Stimulated activated CD4-positive, alpha-beta T cell treated with anti-CD3 and anti-CD28 coated beads, Interleukin-15, amount 100 ng/mL, for 48 hours (primary cell): Measurements from ENCODE around the gene PCDHGA3.
"Not testable (repeated sequence)": the region's sequence is repeated elsewhere in the genome, so short reads cannot be mapped to it uniquely, and the experiment has no call there.

Experiments
- DNase-seq, 2 donors: peaks; one replicate each; pipeline ENCODE4 v3.0.0-alpha.2; 2020; ENCODE audit warnings: low read depth in 2 of 2

The PCDHGA3 gene

GRCh38 chr5:141343242-141343952 lies at the start of gene PCDHGA3:
PCDHGA3 (plus strand) TSS chr5:141343829; CDS start chr5:141344034, 205 bp downstream.
- DNase-seq: no peak

DNA sequence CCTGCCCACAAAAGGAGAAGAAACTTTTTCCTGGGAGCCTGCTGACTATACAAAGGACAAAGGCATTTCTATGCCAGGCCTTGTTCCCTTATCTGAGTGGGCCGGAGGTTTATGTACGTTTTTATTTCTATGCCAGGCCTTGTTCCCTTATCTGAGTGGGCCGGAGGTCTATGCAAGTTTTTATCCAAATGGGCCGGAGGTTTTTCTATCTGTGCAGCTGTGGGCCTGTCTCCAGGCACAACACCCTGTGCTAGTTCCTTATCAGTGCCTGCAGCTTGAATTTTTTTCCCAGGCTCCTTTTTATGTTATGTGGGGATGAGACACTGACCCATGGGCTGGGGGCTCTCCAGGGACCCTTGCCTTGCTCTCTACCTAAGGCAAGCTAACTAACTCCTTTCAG lies 45.3 kb upstream of the PCDHGA3 start:
- DNase-seq: no peak

- no peak for DNase-seq
Measured at GRCh38 chr5:141303756-141304155, 39.9 kb upstream of the PCDHGA3 start, which contains the start of gene SLC25A2. SLC25A2 (minus strand) TSS chr5:141304049; CDS start chr5:141303865, 184 bp downstream.

- no peak for DNase-seq
Measured at GRCh38 chr5:141306630-141307029, 37.0 kb upstream of the PCDHGA3 start.

DNA sequence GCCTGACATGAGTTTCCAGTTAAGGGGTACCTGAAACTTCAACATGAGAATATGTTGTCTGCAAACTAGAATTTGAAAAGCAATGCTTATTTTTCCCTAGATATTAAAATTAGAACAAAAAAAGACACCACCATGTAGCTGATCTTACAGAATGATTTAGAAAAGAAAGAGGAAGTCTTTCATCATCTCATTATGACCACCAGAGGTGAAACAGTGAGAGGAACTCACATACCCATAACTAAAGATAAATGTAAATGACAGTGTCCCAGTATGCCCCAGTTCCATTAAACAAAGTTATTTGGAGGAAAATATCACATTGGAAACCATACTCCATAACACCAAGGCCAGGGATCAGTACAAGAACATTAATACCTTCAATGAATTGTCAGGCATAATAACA lies 29.9 kb upstream of the PCDHGA3 start:
- DNase-seq: no peak

- DNase-seq: not testable (repeated sequence)
Measured at GRCh38 chr5:141316963-141317362, 26.7 kb upstream of the PCDHGA3 start.

DNA sequence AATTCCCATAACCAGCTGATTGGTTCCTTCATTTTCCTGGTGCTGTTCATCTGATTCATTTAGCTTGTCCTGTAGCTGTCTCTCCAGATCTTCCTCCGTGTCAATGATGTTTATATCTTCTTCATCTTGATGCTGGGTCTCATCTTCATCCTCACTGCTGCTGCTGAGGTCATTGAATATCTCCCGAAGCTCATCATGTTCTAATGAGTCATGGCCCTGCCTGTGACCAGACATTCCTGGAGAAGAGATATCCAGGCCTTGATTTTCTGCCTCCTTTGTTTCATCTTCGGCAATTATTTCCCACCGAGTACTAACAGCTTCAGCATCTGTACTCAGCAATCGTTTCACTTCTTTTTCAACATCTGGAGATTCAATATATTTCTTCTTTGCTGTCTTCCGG lies 24.4 kb upstream of the PCDHGA3 start:
- no peak for DNase-seq

DNA sequence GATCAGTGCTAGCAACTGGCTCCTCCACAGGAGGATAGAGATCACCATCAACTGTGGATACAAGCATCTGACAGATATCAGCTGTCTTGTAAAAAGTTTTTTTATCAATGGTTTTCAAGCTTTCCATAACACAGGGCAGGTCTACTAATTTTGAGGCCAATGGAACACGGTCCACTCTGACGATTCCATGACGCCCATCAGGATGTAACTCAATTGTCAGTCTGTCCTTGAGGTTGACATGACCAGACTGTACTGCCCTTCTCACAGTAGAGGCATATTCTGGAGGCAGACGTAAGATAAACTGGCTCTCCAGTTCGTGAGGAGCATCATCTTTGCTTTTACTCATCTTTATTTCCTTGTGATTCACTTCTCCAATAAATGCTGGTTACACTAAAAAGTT lies 23.9 kb upstream of the PCDHGA3 start:
- no peak for DNase-seq

- DNase-seq: peak; percentile 83 to 88
Measured at GRCh38 chr5:141320225-141321169, 23.1 kb upstream of the PCDHGA3 start, which contains the start of gene TAF7. TAF7 (minus strand) TSS chr5:141320784; CDS start chr5:141320044, 740 bp downstream.

DNA sequence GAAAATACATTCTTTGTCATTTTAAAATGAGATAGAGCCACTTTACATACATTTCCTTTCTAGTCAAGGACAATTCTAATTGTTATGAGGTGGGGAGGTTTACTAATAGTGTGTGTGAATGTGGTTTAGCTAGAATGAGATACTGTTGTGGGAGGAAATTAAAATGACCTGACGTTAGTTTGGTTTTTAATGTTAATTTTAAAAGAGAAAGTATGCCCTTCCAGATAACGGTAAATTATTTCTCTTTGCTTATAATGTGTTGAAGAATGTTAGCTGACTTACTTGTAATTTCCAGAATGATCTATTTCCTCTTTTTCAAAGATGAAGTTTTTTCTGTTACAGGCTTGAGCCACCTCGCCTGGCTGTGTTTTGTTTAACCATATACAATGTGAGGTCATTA lies 21.4 kb upstream of the PCDHGA3 start:
- DNase-seq: no peak

DNA sequence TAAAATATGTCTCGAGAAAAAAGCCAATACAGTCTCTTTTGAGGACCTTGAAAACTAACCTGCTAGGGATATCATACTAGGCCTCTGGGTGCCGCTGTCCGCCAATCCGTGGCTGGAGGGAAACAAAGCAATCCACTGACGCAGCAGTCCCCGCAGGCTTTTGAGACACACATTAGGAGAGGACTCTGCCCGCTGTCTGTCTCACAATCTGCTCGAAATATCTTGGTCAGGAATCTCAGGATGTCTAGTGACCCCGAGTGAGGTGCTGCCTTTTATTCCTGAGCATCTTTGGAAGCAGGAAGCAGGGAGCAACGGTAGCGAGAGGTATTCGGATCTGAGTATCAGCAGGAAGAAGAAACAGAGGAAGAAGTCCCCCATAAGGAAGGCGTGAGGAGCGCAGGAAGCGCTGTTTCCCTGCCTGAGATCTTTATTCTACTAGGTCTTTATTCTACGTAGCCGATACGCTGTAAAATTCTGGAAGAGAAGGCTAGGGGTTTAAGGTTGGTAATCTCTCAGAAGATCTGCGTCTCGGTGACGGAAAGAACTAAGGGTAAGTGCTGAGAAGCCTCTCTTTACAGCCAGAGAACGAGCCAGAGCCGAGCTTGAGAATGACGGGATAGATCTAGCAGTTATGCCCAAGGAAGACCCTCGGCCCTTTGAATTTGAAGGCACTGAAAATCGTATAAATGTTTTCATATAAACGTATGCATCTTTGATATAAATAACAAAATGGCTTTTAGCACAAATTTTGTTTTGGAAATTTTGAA lies 17.4 kb upstream of the PCDHGA3 start:
- peak; percentile 40 to 54 for DNase-seq

DNA sequence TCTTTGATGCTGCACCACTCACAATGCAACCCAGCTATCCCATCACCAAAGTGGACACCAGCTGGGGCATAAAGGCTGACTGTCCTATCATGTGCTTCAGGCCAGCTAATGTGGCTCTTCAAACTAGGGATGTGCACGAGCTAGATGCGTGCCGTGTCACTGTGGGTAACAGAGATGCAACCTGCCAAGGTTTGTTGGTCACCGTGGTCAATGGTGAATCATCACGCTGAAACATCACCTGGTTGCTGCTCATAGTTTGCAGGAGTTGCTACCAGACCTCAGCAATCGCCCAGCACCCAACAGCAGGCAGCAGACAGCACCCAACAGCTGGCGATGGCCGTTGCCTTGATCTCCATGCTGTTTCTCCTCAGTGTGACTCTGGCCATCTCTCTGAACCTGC lies 15.4 kb upstream of the PCDHGA3 start:
- no peak for DNase-seq

DNA sequence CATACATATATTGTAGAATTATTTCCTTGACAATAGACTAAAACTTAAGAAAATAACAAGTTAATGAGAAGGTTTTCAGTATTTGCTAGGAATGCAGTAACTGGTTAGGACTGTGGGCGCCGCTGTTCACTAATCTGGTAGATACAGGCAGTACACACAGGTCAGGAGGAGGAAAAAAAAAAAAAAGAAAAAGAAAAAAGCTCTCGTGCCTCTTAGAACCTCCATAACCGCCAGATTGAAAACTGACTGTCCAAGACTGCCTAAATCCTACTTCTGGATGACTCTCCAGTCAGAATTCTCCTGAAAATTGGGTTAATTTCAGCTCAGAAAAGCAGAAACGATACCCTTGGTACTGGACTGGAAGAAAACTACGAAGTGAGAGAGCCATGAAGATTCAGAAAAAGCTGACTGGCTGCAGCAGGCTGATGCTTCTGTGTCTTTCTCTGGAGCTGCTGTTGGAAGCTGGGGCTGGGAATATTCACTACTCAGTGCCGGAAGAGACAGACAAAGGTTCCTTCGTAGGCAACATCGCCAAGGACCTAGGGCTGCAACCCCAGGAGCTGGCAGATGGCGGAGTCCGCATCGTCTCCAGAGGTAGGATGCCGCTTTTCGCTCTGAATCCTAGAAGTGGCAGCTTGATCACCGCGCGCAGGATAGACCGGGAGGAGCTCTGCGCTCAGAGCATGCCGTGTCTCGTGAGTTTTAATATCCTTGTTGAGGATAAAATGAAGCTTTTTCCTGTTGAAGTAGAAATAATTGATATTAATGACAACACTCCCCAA lies 13.1 kb upstream of the PCDHGA3 start, which contains the start of gene PCDHGA1:
PCDHGA1 (plus strand) TSS at position 216 of the 782 bp plus-strand sequence.
- no peak for DNase-seq

- not testable (repeated sequence) for DNase-seq
Measured at GRCh38 chr5:141332571-141332970, 11.1 kb upstream of the PCDHGA3 start.

GRCh38 chr5:141338538-141339306 lies 4.9 kb upstream of the PCDHGA3 start, which contains the start of gene PCDHGA2:
PCDHGA2 (plus strand) TSS chr5:141338760.
- DNase-seq: no peak

GRCh38 chr5:141340781-141341354 lies 2.8 kb upstream of the PCDHGA3 start:
- not testable (repeated sequence) for DNase-seq

DNA sequence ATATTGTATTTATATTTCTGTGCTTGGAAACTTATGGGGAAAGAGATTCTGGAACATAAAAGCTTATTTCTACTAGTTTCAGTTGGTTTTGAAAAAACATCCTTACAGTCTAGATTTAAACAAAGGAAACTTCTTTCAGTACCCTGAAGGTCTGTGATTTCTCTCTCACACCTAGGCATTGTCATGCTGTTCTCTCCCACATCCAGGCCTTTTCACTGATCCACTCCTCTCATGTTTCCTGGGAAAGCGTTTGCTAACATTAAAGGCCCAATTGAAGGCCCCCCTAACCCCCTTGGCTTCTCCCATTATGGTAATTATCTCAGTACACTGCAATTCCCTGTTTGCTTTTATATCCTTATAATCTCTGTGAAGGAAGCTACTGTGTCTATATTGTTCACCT lies 856 bp upstream of the PCDHGA3 start:
- no peak for DNase-seq

DNA sequence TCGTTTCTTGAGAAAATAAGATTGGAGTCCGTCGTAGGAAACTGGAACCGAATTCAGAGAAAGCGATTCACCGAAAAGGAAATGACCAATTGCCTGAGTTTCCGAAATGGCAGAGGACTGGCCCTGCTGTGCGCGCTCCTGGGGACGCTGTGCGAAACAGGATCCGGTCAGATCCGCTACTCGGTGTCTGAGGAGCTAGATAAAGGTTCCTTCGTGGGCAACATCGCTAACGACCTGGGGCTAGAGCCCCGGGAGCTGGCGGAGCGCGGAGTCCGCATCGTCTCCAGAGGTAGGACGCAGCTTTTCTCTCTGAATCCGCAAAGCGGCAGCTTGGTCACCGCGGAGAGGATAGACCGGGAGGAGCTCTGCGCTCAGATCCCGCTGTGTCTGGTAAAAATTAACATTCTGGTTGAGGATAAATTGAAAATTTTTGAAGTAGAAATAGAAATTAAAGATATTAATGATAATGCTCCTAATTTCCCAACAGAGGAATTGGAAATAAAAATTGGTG lies 379 bp downstream of the PCDHGA3 start:
- DNase-seq: no peak

GRCh38 chr5:141345327-141345726 lies 1.7 kb downstream of the PCDHGA3 start:
- no peak for DNase-seq
